GM04504 (cell line): ENCODE data around the gene SHROOM3.

Experiments
- DNase-seq: peaks from one replicate; pipeline ENCODE4 v3.0.0-alpha.2; 2012; ENCODE audit warnings: low read depth

SHROOM3 gene

GRCh38 chr4:76540486-76540885, 105.5 kb downstream of the SHROOM3 start:
- DNase-seq, result no peak

- no peak for DNase-seq
Observed at GRCh38 chr4:76543378-76543777, 108.3 kb downstream of the SHROOM3 start.

GRCh38 chr4:76544725-76545124, 109.7 kb downstream of the SHROOM3 start:
- DNase-seq, result no peak

DNA sequence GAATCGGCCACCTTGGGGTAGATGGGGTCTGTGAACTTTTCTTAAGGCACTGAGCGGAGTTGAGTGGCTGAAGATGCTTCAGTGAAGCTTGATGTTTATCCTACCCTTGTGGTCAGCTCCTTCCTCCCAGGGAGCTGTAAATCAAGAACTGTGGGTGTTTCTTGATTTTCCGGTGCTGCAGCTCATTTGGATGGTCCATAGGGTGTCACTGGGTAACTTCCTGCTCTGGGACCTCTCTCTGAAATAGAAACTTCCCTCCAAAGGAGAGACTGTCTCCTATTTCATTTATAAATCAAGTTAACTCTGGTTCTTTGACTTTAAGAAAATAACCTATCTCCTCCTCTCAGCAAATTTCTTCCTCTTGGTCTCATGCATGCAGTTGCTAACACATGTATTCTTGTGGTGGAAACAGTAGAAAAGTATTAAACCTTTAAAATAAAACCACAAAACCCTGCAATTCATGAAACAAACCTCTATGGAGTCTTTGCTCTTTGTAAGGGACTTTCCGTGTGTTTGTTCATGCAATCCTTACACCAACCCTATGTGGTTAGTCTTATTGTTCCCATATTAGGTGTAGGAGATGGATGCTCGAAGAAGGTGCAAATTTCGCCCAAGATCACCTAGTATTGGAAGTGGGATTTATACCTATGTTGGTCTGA, 110.3 kb downstream of the SHROOM3 start:
- no peak for DNase-seq

DNA sequence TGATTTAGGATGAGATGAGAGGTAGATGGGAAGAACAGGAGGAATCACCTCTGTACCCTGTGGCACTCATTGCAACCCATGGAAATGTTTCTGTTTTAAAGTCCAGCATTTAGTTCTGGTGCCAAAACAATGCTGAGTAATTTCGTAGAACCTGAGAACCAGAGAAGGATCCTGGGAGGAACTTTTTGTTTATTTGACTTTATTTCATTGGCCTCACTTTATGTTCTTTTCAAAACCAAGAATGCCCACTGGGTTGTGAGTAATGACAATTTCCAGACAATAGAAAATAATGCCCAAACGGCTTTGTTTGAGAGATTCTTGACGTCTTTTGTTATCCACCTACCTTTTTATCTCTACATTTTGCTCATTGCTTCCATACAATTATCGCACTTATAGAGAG, 111.3 kb downstream of the SHROOM3 start:
- DNase-seq, result no peak

GRCh38 chr4:76546759-76547742, 112.0 kb downstream of the SHROOM3 start:
- peak; percentile 83 for DNase-seq

DNA sequence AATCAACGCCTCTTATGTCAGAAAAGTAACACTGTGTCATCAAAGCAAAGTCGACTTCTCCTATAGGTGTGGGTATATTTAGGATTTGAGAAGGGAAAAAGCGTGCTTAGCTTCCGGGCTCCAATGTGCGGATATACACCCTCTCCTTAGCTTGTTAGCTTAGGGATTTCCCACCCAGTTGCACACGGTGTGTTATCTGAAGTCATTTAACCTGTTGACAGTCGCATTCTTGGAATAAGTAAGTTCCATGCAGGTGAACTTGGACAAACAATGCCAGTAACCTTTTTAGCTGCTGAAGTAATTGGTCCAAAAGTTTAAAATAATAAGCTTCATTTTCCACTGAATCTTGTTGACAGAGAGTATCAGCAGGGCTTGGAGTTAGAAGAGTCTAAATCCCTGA, 113.7 kb downstream of the SHROOM3 start:
- DNase-seq, result no peak

DNA sequence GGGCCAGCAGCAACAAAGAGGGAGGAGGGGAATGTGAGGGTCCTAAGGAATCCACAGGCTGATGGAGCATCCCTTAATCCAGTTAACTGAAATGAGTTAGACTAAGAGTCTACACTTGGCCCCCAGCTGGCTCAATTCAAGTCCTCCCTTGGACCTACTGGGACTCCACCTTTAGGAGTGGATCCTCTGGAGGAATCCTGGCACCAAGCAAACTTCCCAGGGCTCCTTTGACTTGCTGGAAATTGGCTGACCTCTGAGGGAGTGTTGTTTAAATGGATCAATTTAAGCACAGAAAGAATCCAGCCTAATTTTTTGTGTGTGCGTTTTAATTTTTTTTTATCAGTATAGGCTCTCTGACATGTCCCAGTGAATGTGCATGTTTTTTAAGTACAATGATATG, 114.7 kb downstream of the SHROOM3 start:
- no peak for DNase-seq

- DNase-seq, result no peak
Observed at GRCh38 chr4:76550966-76551780, 116.1 kb downstream of the SHROOM3 start.

DNA sequence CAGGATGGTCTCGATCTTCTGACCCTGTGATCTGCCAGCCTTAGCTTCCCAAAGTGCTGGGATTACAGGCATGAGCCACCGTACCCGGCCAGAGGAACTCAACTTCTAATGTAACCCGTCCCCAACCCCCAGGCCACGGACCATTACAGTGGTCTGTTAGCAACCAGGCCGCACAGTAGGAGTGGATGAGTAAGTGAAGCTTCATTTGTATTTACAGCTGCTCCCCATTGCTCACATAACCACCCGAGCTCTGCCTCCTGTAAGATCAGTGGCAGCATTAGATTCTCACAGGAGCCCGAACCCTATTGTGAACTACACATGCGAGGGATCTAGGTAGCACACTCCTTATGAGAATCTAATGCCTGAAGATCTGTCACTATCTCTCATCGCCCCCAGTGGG, 119.6 kb downstream of the SHROOM3 start:
- no peak for DNase-seq

GRCh38 chr4:76556452-76556851, 121.4 kb downstream of the SHROOM3 start:
- DNase-seq, result no peak

DNA sequence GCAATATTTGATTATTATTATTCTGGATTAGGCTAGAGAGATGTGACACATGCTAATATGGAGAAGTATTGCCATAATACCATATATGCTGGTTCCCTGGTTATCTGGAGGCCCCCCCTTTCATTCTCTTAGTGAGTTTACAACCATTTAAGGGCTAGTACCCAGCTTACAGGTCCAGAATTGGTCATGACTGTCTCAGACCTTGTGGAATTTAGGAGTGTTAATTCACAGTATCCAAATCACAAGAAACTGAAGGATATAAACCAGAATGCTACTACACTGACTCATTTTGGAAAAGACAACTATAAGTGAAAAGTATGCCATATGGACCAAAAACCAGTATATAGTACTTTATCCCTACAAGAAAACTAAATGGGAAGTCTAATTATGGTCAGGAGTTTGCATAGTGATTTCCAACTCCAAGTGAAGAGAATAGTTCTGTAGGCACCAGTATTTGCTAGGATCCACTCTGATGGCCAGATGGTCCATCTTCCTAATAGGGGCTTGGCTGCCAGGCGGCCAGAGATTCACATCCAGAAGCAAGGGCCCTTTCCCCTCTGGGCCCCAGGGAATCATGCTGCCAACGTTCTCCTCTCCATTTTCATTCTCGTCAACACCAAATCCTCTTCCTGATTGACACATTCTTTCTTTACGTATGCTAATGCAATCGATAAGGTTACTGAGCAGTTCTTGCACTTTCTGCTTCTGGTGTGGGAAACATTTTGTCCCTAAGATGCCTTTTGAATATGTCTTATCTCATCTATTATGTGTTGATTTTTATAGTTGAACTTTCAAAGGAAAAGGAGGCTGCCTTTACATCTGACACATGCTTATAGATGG, 123.6 kb downstream of the SHROOM3 start:
- DNase-seq, result no peak

GRCh38 chr4:76559236-76560071, 124.4 kb downstream of the SHROOM3 start:
- DNase-seq, result no peak

- DNase-seq, result no peak
Observed at GRCh38 chr4:76562161-76562560, 127.1 kb downstream of the SHROOM3 start.

DNA sequence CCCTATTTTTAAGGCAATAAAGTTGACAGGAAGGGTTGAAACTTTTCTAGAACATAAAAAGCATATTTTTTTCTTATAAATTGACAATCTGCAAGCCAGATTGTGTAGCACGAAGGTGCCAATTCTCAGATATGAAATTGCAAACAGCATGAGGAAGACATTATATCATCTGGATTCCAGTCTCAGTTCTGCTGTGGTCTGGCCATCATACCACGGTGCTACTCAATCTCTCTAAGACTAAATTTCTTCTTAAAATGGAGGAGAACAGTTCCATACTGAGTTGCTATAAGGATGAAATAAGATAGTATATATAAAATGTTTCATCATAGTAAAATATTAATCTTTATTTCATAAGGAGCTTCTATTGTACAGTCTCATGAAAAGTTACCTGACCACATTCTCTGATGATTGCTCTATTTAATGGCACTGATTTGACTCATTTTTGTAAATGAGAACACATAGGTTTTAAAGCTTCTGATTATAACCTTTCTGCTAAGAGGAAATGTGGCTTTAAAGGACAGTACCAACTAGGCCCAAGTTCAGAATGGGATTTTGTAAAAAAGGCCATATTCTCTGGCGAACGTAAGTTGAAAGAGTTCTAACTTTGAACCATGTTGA, 127.9 kb downstream of the SHROOM3 start:
- DNase-seq, result no peak

DNA sequence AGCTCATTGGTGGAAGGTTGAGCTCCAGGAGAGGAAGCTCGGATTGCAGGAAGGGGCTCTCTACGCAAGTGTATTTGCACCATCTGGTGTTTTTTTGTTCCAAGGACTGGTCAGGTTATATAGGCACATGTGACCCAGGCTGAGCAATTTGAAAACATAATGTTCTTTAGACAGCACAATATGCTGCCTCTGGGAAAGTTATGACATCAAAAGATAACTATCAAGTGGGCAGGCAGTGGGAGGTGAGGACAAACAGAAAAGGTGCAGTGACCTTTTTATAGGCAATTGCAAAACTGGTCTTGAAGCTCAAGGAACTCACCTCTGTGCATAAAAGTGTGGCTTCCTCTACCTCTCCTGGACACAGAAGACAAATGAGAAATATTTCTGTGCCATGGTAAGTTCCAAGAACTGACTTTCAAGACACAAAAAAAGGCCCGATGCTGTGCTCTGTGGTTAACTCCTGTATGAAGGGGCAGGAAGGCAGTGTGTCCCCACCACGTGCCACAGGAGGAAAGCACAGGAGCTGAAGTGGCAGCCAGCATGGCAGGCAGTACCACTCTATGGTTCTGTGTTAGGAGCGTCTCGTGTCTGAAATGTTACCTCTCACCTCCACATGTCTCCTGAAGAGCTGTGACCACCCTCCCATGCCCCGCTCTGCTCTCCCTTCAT, 128.6 kb downstream of the SHROOM3 start:
- no peak for DNase-seq

- DNase-seq, result no peak
Observed at GRCh38 chr4:76564123-76564915, 129.3 kb downstream of the SHROOM3 start.

DNA sequence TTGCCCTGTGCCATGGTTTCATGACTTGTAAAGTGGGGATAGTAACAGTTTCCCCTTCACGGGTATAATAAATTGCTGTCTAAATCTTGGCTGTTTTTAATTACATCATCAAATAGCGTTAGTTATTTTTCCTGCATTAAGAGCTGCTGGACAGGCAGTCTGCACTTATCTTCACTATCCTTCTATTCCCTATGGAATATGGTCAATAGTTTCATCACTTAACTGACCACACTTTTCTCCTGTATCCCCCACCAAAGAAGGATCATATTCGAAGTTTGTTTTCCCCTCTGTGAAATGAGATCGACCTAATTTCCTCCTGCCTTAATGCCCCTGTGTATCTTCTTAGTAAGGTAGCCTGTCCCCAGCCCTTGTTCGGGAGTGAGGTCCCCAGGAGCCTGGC, 133.2 kb downstream of the SHROOM3 start:
- DNase-seq, result no peak

GRCh38 chr4:76569225-76569624, 134.2 kb downstream of the SHROOM3 start:
- no peak for DNase-seq
